GM23338 (cell line): ENCODE data around the gene ERN2. TPM values are rescaled to one million over a fixed set of nuclear protein-coding genes. Genes with fewer than 3 reads are reported as not detected.

Experiments used
- ATAC-seq: fragments of 200-7000 bp; cut with Tn5 transposase; 3 replicates; pipeline ENCODE4 v1.9.1; 2020
- DNase-seq: peaks from one replicate; pipeline ENCODE4 v3.0.0-alpha.2; 2015; ENCODE audit warnings: low spot score
- H2AFZ ChIP-seq: fragments of 200-600 bp; sonication (generic); 2 replicates; pipeline ENCODE4 v1.8.0; 2016; ENCODE audit warnings: antibody characterized with exemption, mild to moderate bottlenecking, moderate library complexity
- H3F3A ChIP-seq: fragments of 200-600 bp; sonication (generic); replicated peaks from 2 replicates; pipeline ENCODE4 v1.8.0; 2017; ENCODE audit warnings: antibody characterized with exemption, mixed run types, low read depth
- H3K27ac ChIP-seq: fragments of 200-600 bp; sonication (generic); 2 replicates; pipeline ENCODE4 v1.6.1; 2016; ENCODE audit warnings: low read depth
- H3K27me3 ChIP-seq: fragments of 200-600 bp; sonication (generic); 2 replicates; pipeline ENCODE4 v1.8.0; 2016; ENCODE audit warnings: mild to moderate bottlenecking, mixed run types, moderate library complexity; ENCODE audit not compliant: insufficient read depth
- H3K36me3 ChIP-seq: fragments of 200-600 bp; sonication (generic); 2 replicates; pipeline ENCODE4 v1.8.0; 2016; ENCODE audit warnings: mild to moderate bottlenecking; ENCODE audit not compliant: insufficient read depth
- H3K4me1 ChIP-seq: fragments of 200-600 bp; sonication (generic); 2 replicates; pipeline ENCODE4 v1.8.0; 2016; ENCODE audit warnings: mild to moderate bottlenecking, moderate library complexity; ENCODE audit not compliant: insufficient read depth
- H3K4me2 ChIP-seq: fragments of 200-600 bp; sonication (generic); 2 replicates; pipeline ENCODE4 v1.7.1; 2017; ENCODE audit warnings: mixed run types
- H3K4me3 ChIP-seq: fragments of 200-600 bp; sonication (generic); 2 replicates; pipeline ENCODE4 v1.6.1; 2016; ENCODE audit warnings: mixed run types
- H3K79me2 ChIP-seq: fragments of 200-600 bp; sonication (generic); replicated peaks from 2 replicates; pipeline ENCODE4 v1.8.0; 2017; ENCODE audit warnings: mild to moderate bottlenecking; ENCODE audit not compliant: insufficient read depth
- H3K9me2 ChIP-seq: fragments of 200-600 bp; sonication (generic); 2 replicates; pipeline ENCODE4 v1.8.0; 2017; ENCODE audit not compliant: insufficient read depth
- H4K20me1 ChIP-seq: fragments of 200-600 bp; sonication (generic); replicated peaks from 2 replicates; pipeline ENCODE4 v1.8.0; 2017; ENCODE audit warnings: mild to moderate bottlenecking; ENCODE audit not compliant: insufficient read depth
- H3K27ac Mint-ChIP-seq: 2 replicates; pipeline ENCODE4 v1.8.0; 2020; ENCODE audit warnings: inconsistent platforms, mild to moderate bottlenecking, moderate library complexity, mixed read lengths
- H3K27me3 Mint-ChIP-seq: 3 replicates; pipeline ENCODE4 v1.8.0; 2022; ENCODE audit warnings: low read depth, mild to moderate bottlenecking, moderate library complexity, mixed read lengths, inconsistent platforms; ENCODE audit not compliant: insufficient read depth, poor library complexity
- H3K36me3 Mint-ChIP-seq: 3 replicates; pipeline ENCODE4 v1.8.0; 2021; ENCODE audit warnings: low read depth, mild to moderate bottlenecking, inconsistent platforms, moderate library complexity, mixed read lengths
- H3K4me1 Mint-ChIP-seq: 3 replicates; pipeline ENCODE4 v1.8.0; 2020; ENCODE audit warnings: mild to moderate bottlenecking, inconsistent platforms, mixed read lengths
- H3K4me3 Mint-ChIP-seq: 3 replicates; pipeline ENCODE4 v1.8.0; 2021; ENCODE audit warnings: moderate library complexity, mild to moderate bottlenecking, inconsistent platforms, mixed read lengths
- H3K9me3 Mint-ChIP-seq: 3 replicates; pipeline ENCODE4 v1.8.0; 2020; ENCODE audit warnings: moderate library complexity, mild to moderate bottlenecking, inconsistent platforms, mixed read lengths
- CREB1 ChIP-seq: fragments of 250-450 bp; sonication (Bioruptor Pico); IDR thresholded peaks from 2 replicates; pipeline ENCODE4 v1.5.0; 2020; ENCODE audit warnings: low read depth, mild to moderate bottlenecking, moderate library complexity
- EZH2 ChIP-seq: fragments of 200-600 bp; sonication (generic); IDR thresholded peaks from one replicate; pipeline ENCODE4 v1.8.0; 2017; ENCODE audit warnings: antibody characterized with exemption, mild to moderate bottlenecking, low read depth; ENCODE audit not compliant: unreplicated experiment
- EZH2phosphoT487 ChIP-seq: fragments of 200-600 bp; sonication (generic); IDR thresholded peaks from one replicate; pipeline ENCODE4 v1.8.1; 2018; ENCODE audit warnings: antibody characterized with exemption; ENCODE audit not compliant: unreplicated experiment
- JUNB ChIP-seq: IDR thresholded peaks from one replicate; pipeline ENCODE4 v1.6.1; 2016; ENCODE audit warnings: antibody characterized with exemption; ENCODE audit not compliant: unreplicated experiment
- NANOG ChIP-seq: IDR thresholded peaks from 2 replicates; pipeline ENCODE4 v1.6.1; 2016; ENCODE audit warnings: antibody characterized with exemption, borderline replicate concordance
- POLR2AphosphoS5 ChIP-seq: IDR thresholded peaks from 2 replicates; pipeline ENCODE4 v1.6.1; 2016; ENCODE audit warnings: antibody characterized with exemption, low read depth
- STAT1 ChIP-seq: IDR thresholded peaks from one replicate; pipeline ENCODE4 v1.6.1; 2016; ENCODE audit warnings: antibody characterized with exemption; ENCODE audit not compliant: unreplicated experiment
- ZNF331 ChIP-seq: fragments of 250-450 bp; sonication (Bioruptor Pico); IDR thresholded peaks from 2 replicates; pipeline ENCODE4 v1.5.0; 2020; ENCODE audit warnings: low read depth, mild to moderate bottlenecking, moderate library complexity
- polyA plus RNA-seq: library from polyadenylated mRNA; unstranded; fragments of >200 nt; fragmentation: Nextera tagmentation; extraction: Ambion mirVana; gene quantifications from 2 replicates; pipeline ENCODE4 v1.2.1, GENCODE V29; 2016
- total RNA-seq: library from RNA; depleted of rRNA; stranded (reverse); fragments of >200 nt; shearing (Covaris generic); gene quantifications from 2 replicates; pipeline ENCODE4 v1.2.3, GENCODE V29; 2014
- TF ChIP-seq, protein P1 (sequence below): IDR thresholded peaks from 2 replicates; pipeline ENCODE4 v1.6.1; 2016; ENCODE audit warnings: antibody characterized with exemption
- TF ChIP-seq, protein P2 (sequence below): IDR thresholded peaks from one replicate; pipeline ENCODE4 v1.6.1; 2018; ENCODE audit warnings: antibody characterized with exemption; ENCODE audit not compliant: unreplicated experiment
- TF ChIP-seq, protein P3 (sequence below), 2 experiments: fragments of 200-600 bp in 1 of 2; sonication (generic) in 1 of 2; conservative IDR thresholded peaks; 2 replicates each; pipeline versions ENCODE4 v1.5.1 to v1.6.1; 2016 to 2017; ENCODE audit warnings: antibody characterized with exemption in 2 of 2, low read depth in 2 of 2, mild to moderate bottlenecking in 2 of 2, moderate library complexity in 1 of 2
- TF ChIP-seq, protein P4 (sequence below): fragments of 250-450 bp; sonication (Bioruptor Pico); IDR thresholded peaks from 2 replicates; pipeline ENCODE4 v1.5.0; 2020; ENCODE audit warnings: mild to moderate bottlenecking, moderate library complexity

The ERN2 gene
- total and polyA plus RNA-seq, 2 experiments from 2014 or later: 0.97 to 1.1 TPM

DNA sequence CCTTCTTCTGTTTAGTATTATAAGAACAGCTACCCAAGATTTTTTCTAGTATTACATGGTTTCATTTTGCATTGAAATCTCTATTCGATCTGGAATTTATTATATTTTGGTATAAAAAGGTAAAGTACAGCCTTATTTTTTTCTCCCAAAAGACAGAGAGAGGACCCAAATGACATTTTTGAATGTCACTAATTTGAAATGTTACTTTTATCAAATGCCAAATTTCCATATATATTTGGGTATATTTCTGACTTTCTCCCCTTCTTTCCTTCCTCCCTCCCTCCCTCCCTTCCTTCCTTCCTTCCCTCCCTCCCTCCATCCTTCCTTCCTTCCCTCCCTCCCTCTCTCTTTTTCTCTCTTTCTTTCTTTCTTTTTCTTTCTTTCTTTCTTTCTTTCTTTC lies 35.6 kb upstream of the ERN2 start:
- Histone ChIP-seq H4K20me1 (no peaks in the 10 kb centered on the region), H3K4me1 (no peaks in the 10 kb centered on the region), H2AFZ (no peak overlapping the region), H3K4me2 (no peak overlapping the region), H3K4me3 (no peak overlapping the region), H3K27ac (no peak overlapping the region), H3K36me3 (no peaks in the 10 kb centered on the region), H3K9me2 (no peaks in the 10 kb centered on the region), H3K79me2 (no peaks in the 10 kb centered on the region), H3K27me3 (peaks cover 3% of the 10 kb centered on the region; the same call in 1 of the 2 replicates), H3F3A (no peaks in the 10 kb centered on the region)
- H3K4me3 Mint-ChIP-seq: no peak overlapping the region
- TF ChIP-seq EZH2phosphoT487 (no peak), POLR2AphosphoS5 (no peak), CREB1 (CRISPR knock-in tag) (no peak), JUNB (no peak), ZNF331 (CRISPR knock-in tag) (no peak), STAT1 (no peak), NANOG (no peak), EZH2 (no peak)
- TF ChIP-seq, protein P1, sequence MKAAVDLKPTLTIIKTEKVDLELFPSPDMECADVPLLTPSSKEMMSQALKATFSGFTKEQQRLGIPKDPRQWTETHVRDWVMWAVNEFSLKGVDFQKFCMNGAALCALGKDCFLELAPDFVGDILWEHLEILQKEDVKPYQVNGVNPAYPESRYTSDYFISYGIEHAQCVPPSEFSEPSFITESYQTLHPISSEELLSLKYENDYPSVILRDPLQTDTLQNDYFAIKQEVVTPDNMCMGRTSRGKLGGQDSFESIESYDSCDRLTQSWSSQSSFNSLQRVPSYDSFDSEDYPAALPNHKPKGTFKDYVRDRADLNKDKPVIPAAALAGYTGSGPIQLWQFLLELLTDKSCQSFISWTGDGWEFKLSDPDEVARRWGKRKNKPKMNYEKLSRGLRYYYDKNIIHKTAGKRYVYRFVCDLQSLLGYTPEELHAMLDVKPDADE: no peak
- TF ChIP-seq, protein P2, sequence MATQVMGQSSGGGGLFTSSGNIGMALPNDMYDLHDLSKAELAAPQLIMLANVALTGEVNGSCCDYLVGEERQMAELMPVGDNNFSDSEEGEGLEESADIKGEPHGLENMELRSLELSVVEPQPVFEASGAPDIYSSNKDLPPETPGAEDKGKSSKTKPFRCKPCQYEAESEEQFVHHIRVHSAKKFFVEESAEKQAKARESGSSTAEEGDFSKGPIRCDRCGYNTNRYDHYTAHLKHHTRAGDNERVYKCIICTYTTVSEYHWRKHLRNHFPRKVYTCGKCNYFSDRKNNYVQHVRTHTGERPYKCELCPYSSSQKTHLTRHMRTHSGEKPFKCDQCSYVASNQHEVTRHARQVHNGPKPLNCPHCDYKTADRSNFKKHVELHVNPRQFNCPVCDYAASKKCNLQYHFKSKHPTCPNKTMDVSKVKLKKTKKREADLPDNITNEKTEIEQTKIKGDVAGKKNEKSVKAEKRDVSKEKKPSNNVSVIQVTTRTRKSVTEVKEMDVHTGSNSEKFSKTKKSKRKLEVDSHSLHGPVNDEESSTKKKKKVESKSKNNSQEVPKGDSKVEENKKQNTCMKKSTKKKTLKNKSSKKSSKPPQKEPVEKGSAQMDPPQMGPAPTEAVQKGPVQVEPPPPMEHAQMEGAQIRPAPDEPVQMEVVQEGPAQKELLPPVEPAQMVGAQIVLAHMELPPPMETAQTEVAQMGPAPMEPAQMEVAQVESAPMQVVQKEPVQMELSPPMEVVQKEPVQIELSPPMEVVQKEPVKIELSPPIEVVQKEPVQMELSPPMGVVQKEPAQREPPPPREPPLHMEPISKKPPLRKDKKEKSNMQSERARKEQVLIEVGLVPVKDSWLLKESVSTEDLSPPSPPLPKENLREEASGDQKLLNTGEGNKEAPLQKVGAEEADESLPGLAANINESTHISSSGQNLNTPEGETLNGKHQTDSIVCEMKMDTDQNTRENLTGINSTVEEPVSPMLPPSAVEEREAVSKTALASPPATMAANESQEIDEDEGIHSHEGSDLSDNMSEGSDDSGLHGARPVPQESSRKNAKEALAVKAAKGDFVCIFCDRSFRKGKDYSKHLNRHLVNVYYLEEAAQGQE: no peak
- TF ChIP-seq, protein P3, sequence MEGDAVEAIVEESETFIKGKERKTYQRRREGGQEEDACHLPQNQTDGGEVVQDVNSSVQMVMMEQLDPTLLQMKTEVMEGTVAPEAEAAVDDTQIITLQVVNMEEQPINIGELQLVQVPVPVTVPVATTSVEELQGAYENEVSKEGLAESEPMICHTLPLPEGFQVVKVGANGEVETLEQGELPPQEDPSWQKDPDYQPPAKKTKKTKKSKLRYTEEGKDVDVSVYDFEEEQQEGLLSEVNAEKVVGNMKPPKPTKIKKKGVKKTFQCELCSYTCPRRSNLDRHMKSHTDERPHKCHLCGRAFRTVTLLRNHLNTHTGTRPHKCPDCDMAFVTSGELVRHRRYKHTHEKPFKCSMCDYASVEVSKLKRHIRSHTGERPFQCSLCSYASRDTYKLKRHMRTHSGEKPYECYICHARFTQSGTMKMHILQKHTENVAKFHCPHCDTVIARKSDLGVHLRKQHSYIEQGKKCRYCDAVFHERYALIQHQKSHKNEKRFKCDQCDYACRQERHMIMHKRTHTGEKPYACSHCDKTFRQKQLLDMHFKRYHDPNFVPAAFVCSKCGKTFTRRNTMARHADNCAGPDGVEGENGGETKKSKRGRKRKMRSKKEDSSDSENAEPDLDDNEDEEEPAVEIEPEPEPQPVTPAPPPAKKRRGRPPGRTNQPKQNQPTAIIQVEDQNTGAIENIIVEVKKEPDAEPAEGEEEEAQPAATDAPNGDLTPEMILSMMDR (conservative IDR thresholded peaks at IDR 0.05; ENCODE audit: low read depth in 2 of 2): no peak
- TF ChIP-seq, protein P4, sequence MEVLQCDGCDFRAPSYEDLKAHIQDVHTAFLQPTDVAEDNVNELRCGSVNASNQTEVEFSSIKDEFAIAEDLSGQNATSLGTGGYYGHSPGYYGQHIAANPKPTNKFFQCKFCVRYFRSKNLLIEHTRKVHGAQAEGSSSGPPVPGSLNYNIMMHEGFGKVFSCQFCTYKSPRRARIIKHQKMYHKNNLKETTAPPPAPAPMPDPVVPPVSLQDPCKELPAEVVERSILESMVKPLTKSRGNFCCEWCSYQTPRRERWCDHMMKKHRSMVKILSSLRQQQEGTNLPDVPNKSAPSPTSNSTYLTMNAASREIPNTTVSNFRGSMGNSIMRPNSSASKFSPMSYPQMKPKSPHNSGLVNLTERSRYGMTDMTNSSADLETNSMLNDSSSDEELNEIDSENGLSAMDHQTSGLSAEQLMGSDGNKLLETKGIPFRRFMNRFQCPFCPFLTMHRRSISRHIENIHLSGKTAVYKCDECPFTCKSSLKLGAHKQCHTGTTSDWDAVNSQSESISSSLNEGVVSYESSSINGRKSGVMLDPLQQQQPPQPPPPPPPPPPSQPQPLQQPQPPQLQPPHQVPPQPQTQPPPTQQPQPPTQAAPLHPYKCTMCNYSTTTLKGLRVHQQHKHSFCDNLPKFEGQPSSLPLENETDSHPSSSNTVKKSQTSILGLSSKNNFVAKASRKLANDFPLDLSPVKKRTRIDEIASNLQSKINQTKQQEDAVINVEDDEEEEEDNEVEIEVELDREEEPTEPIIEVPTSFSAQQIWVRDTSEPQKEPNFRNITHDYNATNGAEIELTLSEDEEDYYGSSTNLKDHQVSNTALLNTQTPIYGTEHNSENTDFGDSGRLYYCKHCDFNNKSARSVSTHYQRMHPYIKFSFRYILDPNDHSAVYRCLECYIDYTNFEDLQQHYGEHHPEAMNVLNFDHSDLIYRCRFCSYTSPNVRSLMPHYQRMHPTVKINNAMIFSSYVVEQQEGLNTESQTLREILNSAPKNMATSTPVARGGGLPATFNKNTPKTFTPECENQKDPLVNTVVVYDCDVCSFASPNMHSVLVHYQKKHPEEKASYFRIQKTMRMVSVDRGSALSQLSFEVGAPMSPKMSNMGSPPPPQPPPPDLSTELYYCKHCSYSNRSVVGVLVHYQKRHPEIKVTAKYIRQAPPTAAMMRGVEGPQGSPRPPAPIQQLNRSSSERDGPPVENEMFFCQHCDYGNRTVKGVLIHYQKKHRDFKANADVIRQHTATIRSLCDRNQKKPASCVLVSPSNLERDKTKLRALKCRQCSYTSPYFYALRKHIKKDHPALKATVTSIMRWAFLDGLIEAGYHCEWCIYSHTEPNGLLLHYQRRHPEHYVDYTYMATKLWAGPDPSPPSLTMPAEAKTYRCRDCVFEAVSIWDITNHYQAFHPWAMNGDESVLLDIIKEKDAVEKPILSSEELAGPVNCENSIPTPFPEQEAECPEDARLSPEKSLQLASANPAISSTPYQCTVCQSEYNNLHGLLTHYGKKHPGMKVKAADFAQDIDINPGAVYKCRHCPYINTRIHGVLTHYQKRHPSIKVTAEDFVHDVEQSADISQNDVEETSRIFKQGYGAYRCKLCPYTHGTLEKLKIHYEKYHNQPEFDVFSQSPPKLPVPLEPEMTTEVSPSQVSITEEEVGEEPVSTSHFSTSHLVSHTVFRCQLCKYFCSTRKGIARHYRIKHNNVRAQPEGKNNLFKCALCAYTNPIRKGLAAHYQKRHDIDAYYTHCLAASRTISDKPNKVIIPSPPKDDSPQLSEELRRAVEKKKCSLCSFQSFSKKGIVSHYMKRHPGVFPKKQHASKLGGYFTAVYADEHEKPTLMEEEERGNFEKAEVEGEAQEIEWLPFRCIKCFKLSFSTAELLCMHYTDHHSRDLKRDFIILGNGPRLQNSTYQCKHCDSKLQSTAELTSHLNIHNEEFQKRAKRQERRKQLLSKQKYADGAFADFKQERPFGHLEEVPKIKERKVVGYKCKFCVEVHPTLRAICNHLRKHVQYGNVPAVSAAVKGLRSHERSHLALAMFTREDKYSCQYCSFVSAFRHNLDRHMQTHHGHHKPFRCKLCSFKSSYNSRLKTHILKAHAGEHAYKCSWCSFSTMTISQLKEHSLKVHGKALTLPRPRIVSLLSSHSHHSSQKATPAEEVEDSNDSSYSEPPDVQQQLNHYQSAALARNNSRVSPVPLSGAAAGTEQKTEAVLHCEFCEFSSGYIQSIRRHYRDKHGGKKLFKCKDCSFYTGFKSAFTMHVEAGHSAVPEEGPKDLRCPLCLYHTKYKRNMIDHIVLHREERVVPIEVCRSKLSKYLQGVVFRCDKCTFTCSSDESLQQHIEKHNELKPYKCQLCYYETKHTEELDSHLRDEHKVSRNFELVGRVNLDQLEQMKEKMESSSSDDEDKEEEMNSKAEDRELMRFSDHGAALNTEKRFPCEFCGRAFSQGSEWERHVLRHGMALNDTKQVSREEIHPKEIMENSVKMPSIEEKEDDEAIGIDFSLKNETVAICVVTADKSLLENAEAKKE: no peak
- H3K27me3 Mint-ChIP-seq: no peaks in the 10 kb centered on the region
- no peaks in the 10 kb centered on the region for H3K4me1 Mint-ChIP-seq
- no peaks in the 10 kb centered on the region for H3K9me3 Mint-ChIP-seq
- no peak for DNase-seq
- ATAC-seq: no peak
- no peak overlapping the region for H3K27ac Mint-ChIP-seq
- no peaks in the 10 kb centered on the region for H3K36me3 Mint-ChIP-seq
